ENCODE measurements around the gene CRIM1. TPM values are rescaled to one million over a fixed set of nuclear protein-coding genes. Genes with fewer than 3 reads are reported as not detected.
A peak's percentile ranks its signal among the peaks of the same experiment; 100 is the strongest.

Gene CRIM1
- total RNA-seq, 1 donor from 2014 or later = 273 TPM

GRCh38 chr2:36354811-36355150 is 797 bp upstream of the CRIM1 start:
- Histone ChIP-seq H3K27ac (peak overlapping the region; percentile 94 to 97), H3K27me3 (no peaks in the 10 kb centered on the region), H3K36me3 (no peaks in the 10 kb centered on the region), H3K4me3 (peak overlapping the region; percentile 81), H3K9me3 (no peaks in the 10 kb centered on the region), H3K4me1 (peaks cover 0 to 14% of the 10 kb centered on the region in 2 donors)
- DNase-seq (ENCODE audit: low spot score in 2 of 2) = no peak
- TF ChIP-seq, protein P1, sequence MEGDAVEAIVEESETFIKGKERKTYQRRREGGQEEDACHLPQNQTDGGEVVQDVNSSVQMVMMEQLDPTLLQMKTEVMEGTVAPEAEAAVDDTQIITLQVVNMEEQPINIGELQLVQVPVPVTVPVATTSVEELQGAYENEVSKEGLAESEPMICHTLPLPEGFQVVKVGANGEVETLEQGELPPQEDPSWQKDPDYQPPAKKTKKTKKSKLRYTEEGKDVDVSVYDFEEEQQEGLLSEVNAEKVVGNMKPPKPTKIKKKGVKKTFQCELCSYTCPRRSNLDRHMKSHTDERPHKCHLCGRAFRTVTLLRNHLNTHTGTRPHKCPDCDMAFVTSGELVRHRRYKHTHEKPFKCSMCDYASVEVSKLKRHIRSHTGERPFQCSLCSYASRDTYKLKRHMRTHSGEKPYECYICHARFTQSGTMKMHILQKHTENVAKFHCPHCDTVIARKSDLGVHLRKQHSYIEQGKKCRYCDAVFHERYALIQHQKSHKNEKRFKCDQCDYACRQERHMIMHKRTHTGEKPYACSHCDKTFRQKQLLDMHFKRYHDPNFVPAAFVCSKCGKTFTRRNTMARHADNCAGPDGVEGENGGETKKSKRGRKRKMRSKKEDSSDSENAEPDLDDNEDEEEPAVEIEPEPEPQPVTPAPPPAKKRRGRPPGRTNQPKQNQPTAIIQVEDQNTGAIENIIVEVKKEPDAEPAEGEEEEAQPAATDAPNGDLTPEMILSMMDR (IDR thresholded peaks at IDR 0.05) = no peak
- intact Hi-C loops (cut with DNase I) = loop anchor here (1.0 to 5.0 kb wide), 6 partner anchors 58 to 428 kb away; no protein-coding TSS in a partner anchor

DNA sequence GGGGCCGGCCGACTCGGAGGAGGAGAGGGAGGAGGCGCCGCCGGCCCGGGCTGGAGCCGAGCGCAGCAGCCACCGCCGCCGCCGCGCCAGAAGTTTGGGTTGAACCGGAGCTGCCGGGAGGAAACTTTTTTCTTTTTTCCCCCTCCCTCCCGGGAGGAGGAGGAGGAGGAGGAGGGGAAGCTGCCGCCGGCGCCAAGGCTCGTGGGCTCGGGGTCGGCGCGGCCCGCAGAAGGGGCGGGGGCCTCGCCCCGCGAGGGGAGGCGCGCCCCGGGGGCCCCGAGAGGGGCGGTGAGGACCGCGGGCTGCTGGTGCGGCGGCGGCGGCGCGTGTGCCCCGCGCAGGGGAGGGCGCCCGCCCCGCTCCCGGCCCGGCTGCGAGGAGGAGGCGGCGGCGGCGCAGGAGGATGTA is 316 bp downstream of the CRIM1 start:
- TF ChIP-seq, protein P1 (IDR thresholded peaks at IDR 0.05) = no peak
- Histone ChIP-seq H3K9me3 (no peaks in the 10 kb centered on the region), H3K27me3 (no peaks in the 10 kb centered on the region), H3K4me3 (peak overlapping the region; percentile 81), H3K4me1 (peaks cover 2 to 23% of the 10 kb centered on the region in 2 donors), H3K36me3 (peaks cover 0 to 5% of the 10 kb centered on the region in 2 donors), H3K27ac (peak overlapping the region; percentile 94 to 97)
- DNase-seq (ENCODE audit: low spot score in 2 of 2) = no peak
- intact Hi-C loops (cut with DNase I) = loop anchor here (1.0 to 5.0 kb wide), 6 partner anchors 17 to 151 kb away; no protein-coding TSS in a partner anchor

DNA sequence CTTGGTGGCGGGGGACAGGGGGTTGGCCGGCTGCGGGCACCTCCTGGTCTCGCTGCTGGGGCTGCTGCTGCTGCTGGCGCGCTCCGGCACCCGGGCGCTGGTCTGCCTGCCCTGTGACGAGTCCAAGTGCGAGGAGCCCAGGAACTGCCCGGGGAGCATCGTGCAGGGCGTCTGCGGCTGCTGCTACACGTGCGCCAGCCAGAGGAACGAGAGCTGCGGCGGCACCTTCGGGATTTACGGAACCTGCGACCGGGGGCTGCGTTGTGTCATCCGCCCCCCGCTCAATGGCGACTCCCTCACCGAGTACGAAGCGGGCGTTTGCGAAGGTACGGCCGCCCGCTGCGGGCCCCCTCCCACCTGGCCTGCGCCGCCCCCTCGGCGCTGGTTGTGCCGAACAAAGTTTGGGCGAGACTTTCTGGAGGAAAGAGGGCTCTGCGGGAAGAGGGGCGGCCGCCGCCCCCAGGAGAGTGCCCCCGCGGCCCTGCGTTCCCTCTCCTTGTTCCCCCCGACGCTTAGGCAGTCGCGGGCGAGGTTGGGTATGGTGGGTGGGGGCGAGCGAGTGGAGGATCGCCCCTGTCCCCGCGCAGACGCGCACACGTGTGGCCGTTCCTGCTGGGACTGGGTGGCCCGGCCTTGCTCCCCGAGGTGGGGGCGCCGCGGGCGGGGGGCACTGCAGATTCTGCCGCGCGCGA is 866 bp downstream of the CRIM1 start:
- TF ChIP-seq, protein P1 (IDR thresholded peaks at IDR 0.05) = no peak
- Histone ChIP-seq H3K27me3 (no peaks in the 10 kb centered on the region), H3K36me3 (peaks cover 0 to 5% of the 10 kb centered on the region in 2 donors), H3K27ac (peak overlapping the region; percentile 94 to 97), H3K4me1 (peaks cover 2 to 28% of the 10 kb centered on the region in 2 donors), H3K9me3 (no peaks in the 10 kb centered on the region), H3K4me3 (peak overlapping the region; percentile 81)
- intact Hi-C loops (cut with DNase I) = loop anchor here (2.0 to 5.0 kb wide), 4 partner anchors 16 to 101 kb away; no protein-coding TSS in a partner anchor
- DNase-seq (ENCODE audit: low spot score in 2 of 2) = peak in 1 of 2 donors; percentile 75

DNA sequence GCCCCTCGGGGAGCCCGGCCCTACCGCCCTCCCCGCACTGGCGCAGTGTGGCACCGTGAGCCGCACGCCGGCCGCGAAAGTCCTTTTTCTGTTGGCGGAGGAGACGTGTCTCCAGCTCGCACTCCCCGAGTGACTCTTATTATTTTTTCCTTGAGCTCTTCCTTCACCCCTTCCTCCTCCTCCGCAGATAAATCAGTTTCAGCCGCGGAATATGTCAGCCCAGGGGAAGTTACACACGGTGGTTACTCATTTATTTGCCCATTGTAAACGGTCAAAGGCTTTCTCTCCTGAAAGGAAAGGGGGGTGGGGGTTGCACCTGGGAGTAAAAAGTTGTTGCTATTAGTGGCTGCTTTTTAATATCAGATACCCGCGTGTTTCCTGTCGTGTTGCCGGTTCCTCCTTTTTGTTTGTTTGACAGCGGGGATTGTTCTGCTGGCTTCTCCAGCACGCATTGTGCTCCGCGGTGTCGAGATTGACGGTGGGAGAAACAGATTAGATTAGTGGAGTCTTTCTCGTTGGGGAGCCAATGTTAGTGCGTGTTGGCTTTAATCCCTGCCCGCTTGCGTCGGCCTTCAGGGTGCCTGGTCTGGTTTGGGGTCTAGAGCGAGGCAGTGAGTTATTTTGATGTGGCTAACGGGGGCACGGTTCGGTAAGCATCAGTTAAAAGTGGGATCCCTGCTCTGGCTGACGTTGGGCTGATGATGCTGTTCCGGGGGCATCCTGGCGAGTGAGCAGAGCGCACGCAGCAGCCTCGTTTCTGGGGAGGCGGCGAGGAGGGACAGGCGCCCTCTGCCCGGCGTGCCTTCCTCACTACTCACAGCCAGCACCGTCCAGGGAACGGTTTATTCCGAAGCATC is 1.6 kb downstream of the CRIM1 start:
- H3K4me3 ChIP-seq = peak overlapping the region; percentile 81
- H3K4me1 ChIP-seq = peaks cover 2 to 35% of the 10 kb centered on the region in 2 donors
- H3K9me3 ChIP-seq = no peaks in the 10 kb centered on the region
- peak overlapping the region; percentile 94 to 97 for H3K27ac ChIP-seq
- TF ChIP-seq, protein P1 (IDR thresholded peaks at IDR 0.05) = no peak
- H3K27me3 ChIP-seq = no peaks in the 10 kb centered on the region
- peaks cover 0 to 5% of the 10 kb centered on the region in 2 donors for H3K36me3 ChIP-seq
- DNase-seq (ENCODE audit: low spot score in 2 of 2) = peak in 1 of 2 donors; percentile 77
- intact Hi-C loops (cut with DNase I) = loop anchor here (2.0 to 5.0 kb wide), 4 partner anchors 16 to 100 kb away; no protein-coding TSS in a partner anchor

GRCh38 chr2:36357847-36358659 is 2.5 kb downstream of the CRIM1 start:
- intact Hi-C loops (cut with DNase I) = loop anchor here (2.0 to 5.0 kb wide), 4 partner anchors 15 to 99 kb away; no protein-coding TSS in a partner anchor
- no peak for DNase-seq (ENCODE audit: low spot score in 2 of 2)
- H3K9me3 ChIP-seq = no peaks in the 10 kb centered on the region
- peak overlapping the region; percentile 81 for H3K4me3 ChIP-seq
- H3K27ac ChIP-seq = peak overlapping the region; percentile 94 to 97
- TF ChIP-seq, protein P1 (IDR thresholded peaks at IDR 0.05) = peak; percentile 22 to 63 (median 25)
- peaks cover 0 to 5% of the 10 kb centered on the region in 2 donors for H3K36me3 ChIP-seq
- H3K4me1 ChIP-seq = peaks cover 2 to 41% of the 10 kb centered on the region in 2 donors
- no peaks in the 10 kb centered on the region for H3K27me3 ChIP-seq

Measured in ascending aorta (tissue), 2 donors.